ENCODE measurements around the gene FECH.

DNA sequence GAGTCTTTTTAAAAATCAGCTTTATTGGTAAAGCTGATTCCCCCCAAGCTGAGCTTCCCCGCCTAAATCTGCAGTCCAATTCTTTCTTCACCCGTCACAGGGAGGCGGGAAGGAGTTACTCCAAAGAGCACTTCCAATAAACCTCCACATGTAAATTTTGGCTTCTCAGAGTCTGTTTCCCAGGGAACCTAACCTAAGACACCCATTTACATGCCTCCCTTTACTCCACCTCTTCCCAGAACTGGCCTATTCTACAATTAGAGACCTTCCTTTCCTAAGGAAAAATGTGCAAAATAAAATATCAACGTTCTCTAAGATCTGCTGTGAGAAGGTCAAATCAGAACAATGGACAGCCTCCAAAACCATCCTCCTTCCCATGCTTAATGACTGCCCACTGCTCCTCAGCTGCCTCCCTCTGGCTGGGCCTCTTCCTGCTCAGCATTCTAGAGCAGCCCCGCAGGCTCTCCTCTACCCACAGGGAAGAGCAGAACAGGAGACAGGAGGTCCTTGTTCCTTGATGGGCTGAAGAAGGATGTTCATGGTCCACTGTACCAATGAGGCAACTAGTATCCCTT, 87.7 kb downstream of the FECH start:
- TF ChIP-seq, protein P1, sequence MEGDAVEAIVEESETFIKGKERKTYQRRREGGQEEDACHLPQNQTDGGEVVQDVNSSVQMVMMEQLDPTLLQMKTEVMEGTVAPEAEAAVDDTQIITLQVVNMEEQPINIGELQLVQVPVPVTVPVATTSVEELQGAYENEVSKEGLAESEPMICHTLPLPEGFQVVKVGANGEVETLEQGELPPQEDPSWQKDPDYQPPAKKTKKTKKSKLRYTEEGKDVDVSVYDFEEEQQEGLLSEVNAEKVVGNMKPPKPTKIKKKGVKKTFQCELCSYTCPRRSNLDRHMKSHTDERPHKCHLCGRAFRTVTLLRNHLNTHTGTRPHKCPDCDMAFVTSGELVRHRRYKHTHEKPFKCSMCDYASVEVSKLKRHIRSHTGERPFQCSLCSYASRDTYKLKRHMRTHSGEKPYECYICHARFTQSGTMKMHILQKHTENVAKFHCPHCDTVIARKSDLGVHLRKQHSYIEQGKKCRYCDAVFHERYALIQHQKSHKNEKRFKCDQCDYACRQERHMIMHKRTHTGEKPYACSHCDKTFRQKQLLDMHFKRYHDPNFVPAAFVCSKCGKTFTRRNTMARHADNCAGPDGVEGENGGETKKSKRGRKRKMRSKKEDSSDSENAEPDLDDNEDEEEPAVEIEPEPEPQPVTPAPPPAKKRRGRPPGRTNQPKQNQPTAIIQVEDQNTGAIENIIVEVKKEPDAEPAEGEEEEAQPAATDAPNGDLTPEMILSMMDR (IDR thresholded peaks at IDR 0.05), result no peak
- TF ChIP-seq POLR2A (IDR thresholded peaks at IDR 0.05), result no peak
